ENCODE results near the gene CRCP.
A peak's percentile ranks its signal among the peaks of the same experiment; 100 is the strongest.
"Not testable (repeated sequence)": the region's sequence is repeated elsewhere in the genome, so short reads cannot be mapped to it uniquely, and the experiment has no call there.

CRCP gene

DNA sequence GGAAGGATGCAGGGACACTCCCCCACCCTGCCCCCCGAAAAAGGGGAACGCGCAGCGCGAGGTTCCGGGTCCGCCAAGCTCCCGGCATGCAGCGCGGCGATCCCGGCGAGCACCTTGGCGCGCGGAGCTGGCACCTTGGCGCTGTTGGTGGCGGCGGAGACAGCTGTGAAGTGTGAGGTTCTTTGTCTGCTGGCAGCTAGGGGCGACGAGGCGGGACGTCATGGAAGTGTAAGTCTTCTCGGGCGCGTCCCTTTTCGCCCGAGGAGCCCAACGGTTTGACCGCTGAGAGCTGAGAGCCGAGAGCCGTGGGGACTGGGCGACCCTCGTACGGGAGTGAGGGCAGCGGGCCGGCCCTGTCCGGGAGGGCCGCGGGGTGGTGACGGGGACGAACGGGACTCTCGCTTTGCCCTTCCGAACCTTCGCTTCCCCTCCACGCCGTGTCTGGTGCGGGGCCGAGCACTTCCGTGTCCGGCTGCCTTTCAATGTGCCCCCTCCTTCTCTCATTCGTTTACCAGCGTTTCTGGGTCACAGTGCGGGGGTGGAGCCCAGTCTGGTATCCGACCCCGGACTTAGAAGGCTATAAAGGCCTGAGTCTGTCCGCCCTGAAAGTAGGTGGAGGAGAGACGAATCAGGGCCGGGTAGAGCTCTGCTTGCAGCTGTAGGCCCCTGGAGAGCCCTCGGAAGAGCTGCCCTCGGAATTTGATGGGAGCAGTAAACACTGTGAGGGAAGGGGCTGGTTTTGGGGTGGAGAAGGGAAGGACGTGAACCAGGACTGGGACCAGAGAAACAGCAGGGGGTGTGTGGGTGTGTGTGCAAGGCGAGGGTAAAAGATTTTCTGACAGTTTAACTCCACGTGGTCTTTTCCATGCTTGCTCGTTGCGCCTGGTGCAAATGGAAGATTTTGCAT lies at the start of gene CRCP:
Gene CRCP (plus strand): TSS at position 105 of the 907 bp plus-strand sequence. CDS start 116 bp downstream, at position 221.
- peak; percentile 81 for DNase-seq

DNA sequence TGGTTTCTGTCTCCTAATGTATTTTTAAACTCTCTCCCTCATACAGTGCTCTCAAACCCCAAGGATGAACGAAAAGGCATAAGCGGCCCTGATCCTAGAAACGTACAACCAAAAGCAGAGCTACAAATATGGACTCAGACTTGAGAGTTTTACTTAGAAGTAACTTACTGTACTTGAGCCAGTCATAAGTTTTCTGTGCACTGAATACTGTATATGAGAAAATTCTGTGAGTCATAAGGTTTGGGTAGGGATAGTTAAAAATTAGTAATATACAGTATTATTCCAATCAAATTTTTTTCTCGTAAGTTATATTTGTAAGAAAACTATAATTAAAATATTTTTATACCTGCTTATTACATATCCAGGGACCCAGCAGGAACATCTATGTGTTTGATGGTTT lies 44.9 kb upstream of the CRCP start:
- no peak for DNase-seq

DNA sequence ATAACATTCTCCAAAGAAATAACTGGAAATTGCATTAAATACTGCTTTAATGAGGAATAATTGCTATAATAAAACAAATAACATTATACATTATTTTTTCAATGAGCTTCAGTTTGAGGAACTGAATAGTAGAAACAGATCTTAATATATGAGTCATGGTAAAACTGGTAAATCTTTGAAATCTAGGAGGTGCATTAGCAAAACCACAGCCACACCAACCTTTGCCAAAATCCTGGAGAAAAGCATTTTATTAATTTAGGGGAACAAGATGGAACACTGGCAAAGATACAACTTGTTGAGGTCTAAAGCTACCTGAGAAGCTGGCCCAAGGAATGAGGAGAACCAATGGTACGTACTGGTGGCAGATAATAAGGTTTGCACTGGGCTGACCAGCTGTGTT lies 44.4 kb upstream of the CRCP start:
- DNase-seq = no peak

DNA sequence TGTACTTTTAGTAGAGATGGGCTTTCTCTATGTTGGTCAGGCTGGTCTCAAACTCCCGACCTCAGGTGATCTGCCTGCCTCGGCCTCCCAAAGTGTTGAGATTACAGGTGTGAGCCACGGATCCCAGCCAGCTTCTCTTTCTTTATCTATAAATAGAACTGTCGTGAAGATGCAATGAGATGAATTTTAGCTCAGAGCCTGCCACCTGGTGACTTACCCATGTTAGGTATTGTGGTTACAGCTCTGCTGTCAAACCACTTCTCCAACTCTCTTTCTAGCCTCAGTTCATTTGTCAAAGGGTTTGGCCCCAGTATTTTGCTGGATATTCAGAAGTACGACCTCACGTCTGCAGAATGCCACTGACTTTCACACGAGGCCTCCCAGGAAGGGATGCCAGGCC lies 42.4 kb upstream of the CRCP start:
- not testable (repeated sequence) for DNase-seq

DNA sequence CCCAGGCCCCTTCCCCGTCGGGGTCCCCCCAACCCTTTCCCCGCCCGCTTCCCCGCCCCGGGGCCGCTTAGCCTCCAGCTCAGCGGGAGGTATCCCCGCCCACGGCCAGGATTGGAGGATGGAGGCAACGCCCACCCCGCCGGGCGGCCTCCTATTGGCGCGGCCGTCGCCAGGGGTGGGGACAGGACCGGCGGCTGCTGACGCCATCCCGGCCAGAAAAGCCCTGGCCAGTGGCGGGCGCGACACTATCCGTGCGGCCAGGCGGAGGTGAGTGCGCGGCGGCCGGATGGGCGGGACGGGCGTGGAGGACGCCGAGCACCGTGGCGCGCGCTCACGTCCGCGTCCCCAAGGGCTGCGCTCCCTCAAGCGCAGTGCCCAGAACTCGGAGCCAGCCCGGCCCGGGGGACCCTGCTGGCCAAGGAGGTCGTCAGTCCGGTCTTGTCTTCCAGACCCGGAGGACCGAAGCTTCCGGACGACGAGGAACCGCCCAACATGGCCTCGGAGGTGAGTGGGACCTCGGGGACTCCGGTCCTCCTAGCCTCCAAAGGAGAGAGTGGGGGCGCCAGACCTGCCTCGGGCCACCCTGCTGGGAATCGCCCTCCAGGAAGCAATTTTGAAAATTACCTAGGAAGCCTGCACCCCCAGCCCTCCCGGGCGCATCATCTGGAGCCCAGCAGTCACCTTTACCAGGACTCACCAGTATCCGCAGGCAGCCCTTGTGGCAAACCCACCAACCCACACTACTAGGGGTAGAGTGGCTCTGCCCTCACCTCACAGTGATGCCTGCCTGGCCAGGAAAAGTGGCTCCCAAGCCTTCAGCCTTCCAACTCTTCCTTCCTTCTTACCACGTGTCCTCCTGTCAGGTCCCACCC lies 38.8 kb upstream of the CRCP start, which contains the start of gene ASL:
Gene ASL (plus strand): TSS at position 230 of the 872 bp plus-strand sequence. CDS start 263 bp downstream, at position 493.
- DNase-seq = peak; percentile 82

DNA sequence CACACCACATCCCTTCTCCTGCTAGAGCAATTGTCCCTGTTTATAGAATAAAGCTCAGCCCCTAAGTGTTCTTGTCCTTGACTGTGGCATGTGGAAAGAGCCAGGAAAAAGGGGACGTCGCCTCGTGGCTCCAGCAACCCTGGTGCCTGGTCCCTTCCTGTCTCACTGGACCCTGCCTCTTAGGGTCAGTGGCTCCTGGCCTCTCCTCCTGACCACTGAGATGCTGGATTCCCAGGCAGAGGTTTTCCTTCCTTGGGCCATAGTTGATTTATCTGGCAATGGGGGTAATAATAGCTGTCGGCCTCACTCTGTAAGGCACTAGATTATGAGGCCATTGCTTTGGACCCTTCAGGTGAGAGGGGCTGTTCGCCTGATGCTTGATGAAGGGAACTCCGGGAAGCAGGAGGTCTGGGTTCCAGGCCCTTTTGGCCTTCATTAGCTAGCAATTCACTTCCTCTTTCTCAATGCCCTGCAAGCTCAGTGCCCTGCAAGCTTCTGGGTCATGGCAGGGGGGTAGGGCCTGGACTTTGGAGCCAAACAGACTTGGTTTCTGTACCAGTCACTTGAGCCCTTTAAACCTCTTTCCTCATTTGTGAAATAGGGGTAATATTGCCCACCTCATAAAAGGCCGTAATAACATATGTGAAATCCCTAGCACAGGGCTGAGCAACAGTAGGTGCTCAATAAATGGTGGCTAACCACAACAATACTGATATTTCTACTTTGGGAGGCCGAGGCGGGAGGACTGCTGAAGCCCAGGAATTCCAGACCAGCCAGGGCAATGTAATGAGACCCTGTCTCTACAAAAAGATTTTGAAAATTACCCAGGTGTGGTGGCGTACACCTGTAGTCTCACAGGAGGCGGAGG lies 38.0 kb upstream of the CRCP start:
- no peak for DNase-seq

DNA sequence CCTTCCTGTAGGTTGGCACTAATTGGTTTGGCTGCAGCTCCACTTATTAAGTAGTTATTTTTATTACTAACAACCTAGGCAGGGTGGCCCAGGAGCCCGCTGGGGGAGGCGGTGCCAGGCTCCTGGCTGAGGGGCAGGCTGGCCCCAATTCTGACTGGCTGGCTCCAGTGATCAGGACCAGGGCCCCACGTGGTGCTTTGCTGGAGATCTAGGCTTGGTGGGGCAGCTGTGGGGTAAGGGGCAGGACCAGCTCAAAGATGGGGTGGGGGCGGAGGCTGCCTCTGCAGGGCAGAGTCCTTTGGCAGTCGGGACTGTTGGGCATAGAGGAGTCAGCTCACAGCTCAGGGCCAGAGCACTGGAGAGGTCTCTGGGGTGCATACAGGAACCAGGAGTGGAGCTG lies 36.6 kb upstream of the CRCP start:
- DNase-seq = no peak

DNA sequence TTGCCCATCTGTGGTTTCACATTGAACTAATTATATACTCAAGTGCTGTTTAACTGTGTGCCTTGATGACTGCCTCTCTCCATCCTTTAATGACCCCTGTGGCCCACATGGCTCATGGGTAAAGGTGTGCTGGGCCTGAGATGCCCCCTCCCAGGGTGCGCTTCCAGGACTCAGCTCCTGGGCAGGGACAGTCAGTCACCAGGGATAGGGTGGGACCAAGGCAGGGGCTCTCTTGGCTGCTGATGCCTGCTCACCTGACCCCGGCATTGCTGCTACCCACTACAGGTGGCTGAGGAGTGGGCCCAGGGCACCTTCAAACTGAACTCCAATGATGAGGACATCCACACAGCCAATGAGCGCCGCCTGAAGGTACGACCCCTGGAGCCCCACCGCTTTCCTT lies 32.6 kb upstream of the CRCP start:
- no peak for DNase-seq

DNA sequence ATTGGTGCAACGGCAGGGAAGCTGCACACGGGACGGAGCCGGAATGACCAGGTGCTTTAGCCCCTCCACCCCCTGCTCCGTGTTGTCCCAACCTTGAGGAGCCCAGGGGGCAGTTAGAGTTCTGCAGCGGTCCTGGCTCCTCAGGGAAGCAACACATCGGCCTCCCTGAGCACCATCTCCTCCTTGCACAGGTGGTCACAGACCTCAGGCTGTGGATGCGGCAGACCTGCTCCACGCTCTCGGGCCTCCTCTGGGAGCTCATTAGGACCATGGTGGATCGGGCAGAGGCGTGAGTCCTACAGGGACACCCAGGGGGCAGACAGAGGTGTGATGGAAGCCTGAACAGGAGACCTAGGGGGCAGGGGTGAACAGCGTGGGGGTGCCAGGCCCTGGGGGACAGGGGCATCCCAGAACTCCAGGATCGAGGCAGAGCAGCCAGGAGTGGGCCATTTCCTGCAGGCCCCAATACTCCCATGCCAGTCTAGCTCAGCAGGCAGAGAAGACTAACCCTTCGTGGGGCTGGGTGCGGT lies 31.7 kb upstream of the CRCP start:
- DNase-seq = no peak

DNA sequence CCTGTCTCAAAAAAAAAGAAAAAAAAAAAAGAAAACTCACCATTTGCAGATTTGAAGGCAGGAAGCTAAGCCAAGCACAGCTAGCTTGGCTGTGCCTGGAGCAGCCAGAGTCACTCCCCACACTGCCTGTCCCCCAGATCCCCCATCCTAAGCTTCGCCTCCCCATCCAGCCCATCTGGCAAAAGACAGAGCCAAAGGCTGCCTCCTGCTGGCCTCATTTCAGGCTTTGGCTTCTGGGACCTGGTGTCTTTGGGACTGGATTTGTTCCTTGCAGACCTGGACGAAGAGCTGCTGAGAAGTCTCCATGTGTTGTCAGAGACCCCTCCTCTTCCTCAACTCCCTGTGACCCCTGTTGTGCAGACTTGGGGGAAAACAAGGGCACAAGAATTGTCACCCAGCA lies 31.0 kb upstream of the CRCP start:
- DNase-seq = no peak

DNA sequence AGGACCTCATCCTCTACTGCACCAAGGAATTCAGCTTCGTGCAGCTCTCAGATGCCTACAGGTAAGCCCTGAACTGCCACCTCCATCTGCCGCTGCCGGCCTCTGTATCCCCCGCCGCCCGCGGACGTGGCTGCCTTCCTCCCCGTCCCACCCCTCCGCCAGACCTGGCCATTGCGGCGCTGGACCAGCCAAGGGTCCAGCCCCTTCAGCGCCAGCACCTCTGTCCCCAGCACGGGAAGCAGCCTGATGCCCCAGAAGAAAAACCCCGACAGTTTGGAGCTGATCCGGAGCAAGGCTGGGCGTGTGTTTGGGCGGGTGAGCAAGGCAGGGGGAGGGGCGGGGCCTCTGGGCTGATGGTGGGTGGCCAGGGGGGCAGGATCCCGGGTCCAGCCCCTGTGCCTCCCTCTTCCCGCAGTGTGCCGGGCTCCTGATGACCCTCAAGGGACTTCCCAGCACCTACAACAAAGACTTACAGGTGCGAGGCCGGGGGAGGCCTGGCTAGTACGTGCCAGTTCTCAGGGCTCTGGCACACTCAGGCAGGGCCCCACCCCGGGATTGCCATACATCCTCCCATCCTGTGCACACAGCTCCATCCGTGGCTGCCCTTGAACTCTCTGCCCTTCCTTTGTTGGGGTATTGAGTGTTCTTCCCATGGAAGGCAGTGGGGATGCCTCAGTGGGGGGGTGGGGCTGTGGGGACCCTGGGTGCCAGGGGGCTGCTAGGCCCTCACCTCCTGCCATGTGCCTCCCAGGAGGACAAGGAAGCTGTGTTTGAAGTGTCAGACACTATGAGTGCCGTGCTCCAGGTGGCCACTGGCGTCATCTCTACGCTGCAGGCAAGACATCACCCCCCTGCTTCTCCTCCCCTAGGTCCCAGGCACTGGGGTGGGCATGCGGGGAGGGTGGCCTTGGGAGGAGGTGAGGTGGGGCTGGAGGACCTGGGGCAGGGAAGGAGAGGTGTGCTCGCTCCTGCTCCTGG lies 25.5 kb upstream of the CRCP start:
- DNase-seq = no peak

DNA sequence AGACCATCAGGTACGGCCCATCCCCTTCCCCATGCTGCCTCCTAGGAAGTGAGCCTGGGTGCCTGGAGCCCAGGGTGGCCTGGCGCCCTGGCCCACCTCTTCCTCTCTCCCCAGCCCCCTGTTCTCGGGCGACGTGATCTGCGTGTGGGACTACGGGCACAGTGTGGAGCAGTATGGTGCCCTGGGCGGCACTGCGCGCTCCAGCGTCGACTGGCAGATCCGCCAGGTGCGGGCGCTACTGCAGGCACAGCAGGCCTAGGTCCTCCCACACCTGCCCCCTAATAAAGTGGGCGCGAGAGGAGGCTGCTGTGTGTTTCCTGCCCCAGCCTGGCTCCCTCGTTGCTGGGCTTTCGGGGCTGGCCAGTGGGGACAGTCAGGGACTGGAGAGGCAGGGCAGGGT lies 22.0 kb upstream of the CRCP start:
- DNase-seq = no peak

DNA sequence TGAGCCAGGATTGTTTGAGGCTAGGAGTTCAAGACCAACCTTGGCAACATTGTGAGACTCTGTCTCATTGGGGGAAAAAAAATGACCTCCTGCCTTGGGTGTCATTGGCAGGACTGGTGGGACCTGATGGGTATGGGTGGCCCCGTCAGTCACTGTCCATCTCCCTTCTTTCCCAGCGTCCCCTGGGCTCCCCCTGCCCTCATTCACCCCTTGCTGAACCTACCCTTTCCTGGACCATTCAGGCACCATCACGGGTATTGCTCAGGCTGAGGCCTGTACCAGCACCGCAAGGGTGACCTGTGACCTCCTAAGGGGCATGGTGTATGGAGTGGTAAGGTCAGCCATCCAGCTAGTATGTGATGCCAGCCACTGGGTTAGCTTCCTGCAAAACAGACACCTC lies 19.6 kb upstream of the CRCP start:
- no peak for DNase-seq

DNA sequence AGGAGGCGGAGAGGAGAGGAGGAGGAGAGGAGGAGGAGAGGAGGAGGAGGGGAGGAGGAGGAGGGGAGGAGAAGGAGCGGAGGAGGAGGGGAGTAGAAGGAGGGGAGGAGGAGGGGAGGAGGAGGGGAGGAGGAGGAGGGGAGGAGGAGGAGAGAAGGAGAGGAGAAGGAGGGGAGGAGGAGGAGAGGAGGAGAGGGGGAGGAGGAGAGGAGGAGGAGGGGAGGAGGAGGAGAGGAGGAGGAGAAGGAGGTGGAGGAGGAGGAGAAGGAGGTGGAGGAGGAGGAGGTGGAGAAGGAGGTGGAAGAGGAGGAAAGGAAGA lies 15.5 kb upstream of the CRCP start:
- no peak for DNase-seq

DNA sequence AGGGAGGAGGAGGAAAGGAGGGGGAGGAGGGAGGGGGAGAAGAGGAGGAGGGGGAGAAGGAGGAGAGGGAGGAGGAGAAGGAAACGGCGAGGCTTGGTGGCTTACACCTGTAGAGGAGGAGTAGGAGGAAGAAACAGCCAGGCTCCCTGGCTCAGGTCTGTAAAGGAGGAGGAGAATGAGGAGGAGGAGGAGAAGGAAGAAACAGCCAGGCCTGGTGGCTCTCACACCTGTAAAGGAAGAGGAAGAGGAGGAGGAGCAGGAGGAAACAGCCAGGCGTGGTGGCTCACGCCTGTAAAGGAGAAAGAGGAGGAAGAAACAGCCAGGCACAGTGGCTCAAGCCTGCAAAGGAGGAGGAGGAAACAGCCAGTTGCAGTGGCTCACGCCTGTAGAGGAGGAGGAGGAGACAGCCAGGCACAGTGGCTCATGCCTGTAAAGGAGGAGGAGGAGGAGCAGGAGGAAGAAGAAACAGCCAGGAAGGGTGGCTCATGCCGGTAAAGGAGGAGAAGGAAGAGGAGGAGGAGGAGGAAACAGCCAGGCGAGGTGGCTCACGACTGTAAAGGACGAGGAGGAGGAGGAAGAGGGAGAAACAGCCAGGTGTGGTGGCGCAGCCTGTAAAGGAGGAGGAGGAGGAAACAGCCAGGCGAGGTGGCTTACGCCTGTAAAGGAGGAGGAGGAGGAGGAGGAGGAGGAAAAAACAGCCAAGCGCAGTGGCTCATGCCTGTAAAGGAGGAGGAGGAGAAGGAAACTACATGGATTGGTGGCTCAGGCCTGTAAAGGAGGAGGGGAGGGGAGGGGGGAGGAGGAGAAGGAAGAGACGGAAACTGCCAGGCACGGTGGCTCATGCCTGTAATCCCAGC lies 14.9 kb upstream of the CRCP start:
- peak; percentile 30 for DNase-seq

DNA sequence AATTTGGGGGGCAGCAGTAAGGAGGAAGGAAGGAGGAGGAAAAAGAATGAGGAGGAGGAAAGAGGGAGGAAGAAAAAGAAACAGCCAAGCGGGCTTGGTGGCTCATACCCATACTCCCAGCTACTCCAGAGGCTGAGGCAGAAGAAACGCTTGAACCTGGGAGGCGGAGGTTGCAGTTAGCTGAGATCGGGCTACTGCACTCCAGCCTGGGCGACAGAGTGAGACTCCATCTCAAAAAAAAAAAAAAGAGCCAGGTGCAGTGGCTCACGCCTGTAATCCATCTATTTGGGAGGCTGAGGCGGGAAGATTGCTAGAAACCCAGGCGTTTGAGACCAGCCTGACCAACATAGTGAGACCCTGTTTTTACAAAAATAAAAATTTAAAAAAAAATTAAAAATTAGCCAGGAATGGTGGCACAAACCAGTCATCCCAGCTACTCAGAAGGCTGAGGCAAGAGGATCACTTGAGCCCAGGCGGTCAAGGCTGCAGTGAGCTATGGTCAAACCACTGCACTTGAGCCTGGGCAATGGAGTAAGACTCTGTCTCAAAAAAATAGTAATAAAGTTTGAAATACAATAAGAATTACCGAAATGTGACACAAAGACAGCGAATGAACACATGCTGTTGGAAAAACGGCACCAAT lies 14.1 kb upstream of the CRCP start:
- DNase-seq = no peak

DNA sequence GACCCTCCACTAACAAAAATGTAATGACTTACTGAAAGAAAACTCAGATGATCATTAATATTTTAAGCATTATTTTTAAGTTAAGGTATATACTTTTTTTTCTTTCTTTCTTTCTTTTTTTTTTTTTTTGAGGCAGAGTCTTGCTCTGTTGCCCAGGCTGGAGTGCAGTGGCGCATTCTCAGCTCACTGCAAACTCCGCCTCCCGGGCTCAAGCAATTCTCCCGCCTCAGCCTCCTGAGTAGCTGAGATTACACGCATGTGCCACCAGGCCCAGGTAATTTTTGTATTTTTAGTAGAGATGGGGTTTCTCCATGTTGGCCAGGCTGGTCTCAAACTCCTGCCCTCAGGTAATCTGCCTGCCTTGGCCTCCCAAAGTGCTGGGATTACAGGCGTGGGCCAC lies 12.5 kb upstream of the CRCP start:
- not testable (repeated sequence) for DNase-seq

DNA sequence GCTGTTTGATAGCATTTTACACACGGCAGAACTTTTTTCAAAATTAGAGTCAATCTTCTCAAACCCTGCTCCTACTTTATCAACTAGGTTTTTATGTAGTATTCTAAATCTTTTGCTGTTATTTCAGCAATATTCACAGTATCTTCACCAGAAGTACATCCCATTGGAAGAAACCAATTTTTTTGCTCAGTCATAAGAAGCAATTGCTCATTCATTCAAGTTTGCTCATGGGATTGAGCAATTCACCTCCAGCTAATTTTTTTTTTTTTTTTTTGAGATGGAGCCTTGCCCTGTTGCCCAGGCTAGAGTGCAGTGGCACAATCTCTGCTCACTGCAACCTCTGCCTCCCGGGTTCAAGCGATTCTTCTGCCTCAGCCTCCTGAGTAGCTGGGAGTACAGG lies 10.7 kb upstream of the CRCP start:
- DNase-seq = not testable (repeated sequence)

DNA sequence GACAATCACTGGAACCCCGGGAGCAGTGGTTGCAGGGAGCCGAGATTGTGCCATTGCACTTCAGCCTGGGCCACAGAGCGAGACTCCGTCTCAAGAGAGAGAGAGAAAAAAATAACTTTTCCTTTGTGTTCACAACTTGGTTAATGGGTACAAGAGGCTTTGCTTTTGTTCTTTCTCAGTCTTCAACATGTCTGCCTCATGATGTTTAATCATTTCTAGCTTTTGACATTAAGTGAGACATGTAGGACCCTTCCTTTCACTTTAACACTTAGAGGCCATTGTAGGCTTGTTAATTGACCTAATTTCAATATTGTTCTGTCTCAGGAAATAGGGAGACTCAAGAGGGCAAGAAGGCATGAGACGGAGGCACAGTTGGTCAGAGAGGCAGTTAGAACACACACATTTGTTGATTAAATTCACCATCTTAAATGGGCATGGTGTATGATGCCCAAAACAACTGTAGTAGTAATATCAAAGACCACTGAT lies 9.3 kb upstream of the CRCP start:
- no peak for DNase-seq

DNA sequence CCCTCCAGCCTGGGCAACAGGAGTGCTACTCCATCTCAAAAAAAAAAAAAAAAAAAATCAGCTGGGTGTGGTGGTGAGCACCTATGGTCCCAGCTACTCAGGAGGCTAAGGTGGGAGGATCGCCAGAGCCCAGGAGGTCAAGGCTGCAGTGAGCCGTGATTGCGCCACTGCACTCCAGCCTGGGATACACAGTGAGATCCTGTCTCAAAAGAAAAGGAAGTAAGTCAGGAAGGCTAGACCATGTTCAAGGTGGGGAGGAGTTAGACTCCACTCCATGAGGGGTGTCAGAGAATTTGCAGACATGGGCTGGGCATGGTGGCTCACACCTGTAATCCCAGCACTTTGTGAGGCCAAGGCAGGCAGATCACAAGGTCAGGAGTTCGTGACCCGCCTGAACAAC lies 6.2 kb upstream of the CRCP start:
- not testable (repeated sequence) for DNase-seq
